PC-9 (cell line): Measurements from ENCODE around the gene MSLN.

Experiments
- EZH2 ChIP-seq: fragments of 200-600 bp; sonication (generic); IDR thresholded peaks from 2 replicates; pipeline ENCODE4 v1.8.0; 2017; ENCODE audit warnings: antibody characterized with exemption, low read depth
- TF ChIP-seq, protein P1 (sequence below): fragments of 200-600 bp; sonication (generic); conservative IDR thresholded peaks from 2 replicates; pipeline ENCODE4 v1.6.1; 2017; ENCODE audit warnings: mixed run types, antibody characterized with exemption, mild to moderate bottlenecking, moderate library complexity

DNA sequence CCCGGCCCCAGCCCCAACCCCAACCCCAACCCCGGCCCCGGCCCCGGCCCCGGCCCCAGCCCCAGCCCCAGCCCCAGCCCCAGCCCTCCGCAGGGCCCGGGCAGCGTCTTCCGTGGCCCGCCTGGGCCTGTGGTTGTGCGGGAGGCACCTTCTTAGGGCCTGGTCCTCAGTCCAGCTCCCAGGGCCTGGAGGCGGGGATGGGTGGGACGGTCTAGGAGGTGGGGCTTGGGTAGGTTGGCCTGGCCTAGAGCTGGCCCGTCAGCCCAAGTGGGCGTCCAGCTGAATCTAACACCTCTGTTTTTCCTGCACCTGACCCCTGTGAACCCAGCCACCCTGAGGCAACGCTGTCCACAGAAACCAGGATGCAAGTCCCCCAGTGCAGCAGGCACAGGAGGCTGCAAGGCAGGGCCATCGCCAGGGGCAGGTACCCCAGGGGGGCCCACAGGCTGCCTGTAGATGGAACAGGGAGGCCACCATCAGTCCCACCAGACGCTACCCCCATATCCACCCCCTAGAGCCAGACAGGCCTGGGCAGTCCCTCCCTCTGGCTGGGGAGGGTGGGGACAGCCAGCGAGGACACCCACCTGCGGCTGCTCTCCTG is 8.8 kb downstream of the MSLN start:
- TF ChIP-seq, protein P1, sequence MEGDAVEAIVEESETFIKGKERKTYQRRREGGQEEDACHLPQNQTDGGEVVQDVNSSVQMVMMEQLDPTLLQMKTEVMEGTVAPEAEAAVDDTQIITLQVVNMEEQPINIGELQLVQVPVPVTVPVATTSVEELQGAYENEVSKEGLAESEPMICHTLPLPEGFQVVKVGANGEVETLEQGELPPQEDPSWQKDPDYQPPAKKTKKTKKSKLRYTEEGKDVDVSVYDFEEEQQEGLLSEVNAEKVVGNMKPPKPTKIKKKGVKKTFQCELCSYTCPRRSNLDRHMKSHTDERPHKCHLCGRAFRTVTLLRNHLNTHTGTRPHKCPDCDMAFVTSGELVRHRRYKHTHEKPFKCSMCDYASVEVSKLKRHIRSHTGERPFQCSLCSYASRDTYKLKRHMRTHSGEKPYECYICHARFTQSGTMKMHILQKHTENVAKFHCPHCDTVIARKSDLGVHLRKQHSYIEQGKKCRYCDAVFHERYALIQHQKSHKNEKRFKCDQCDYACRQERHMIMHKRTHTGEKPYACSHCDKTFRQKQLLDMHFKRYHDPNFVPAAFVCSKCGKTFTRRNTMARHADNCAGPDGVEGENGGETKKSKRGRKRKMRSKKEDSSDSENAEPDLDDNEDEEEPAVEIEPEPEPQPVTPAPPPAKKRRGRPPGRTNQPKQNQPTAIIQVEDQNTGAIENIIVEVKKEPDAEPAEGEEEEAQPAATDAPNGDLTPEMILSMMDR = no peak
- no peak for TF ChIP-seq EZH2
